DND-41 (cell line): ENCODE measurements around the gene HIVEP2.

Experiments
- ATAC-seq: fragments of 200-7000 bp; cut with Tn5 transposase; 3 replicates; pipeline ENCODE4 v1.9.1; 2021; ENCODE audit warnings: low read depth; ENCODE audit not compliant: insufficient read depth
- DNase-seq: peaks from one replicate; pipeline ENCODE4 v3.0.0-alpha.2; 2020
- H2AFZ ChIP-seq: 2 replicates; pipeline ENCODE4 v1.6.0; 2012; ENCODE audit warnings: low read depth, low read length
- H3K27ac ChIP-seq: 2 replicates; pipeline ENCODE4 v1.5.1; 2012; ENCODE audit warnings: low read length, inconsistent platforms
- H3K27me3 ChIP-seq: fragments of 200-600 bp; sonication (generic); 2 replicates; pipeline ENCODE4 v1.6.0; 2012; ENCODE audit warnings: low read length, mild to moderate bottlenecking, inconsistent platforms; ENCODE audit not compliant: insufficient read depth, poor library complexity
- H3K36me3 ChIP-seq: 2 replicates; pipeline ENCODE4 v1.5.1; 2012; ENCODE audit warnings: low read length, inconsistent platforms; ENCODE audit not compliant: insufficient read depth
- H3K4me1 ChIP-seq: 2 replicates; pipeline ENCODE4 v1.5.1; 2012; ENCODE audit warnings: mild to moderate bottlenecking, low read length; ENCODE audit not compliant: insufficient read depth
- H3K4me2 ChIP-seq: 2 replicates; pipeline ENCODE4 v1.6.0; 2012; ENCODE audit warnings: mild to moderate bottlenecking, moderate library complexity, low read length, inconsistent platforms; ENCODE audit not compliant: insufficient read depth
- H3K4me3 ChIP-seq, 2 experiments: fragments of 200-600 bp in 1 of 2; shearing (Covaris generic) in 1 of 2; 2 replicates each; pipeline ENCODE4 v1.5.1; 2012 to 2016; ENCODE audit warnings: inconsistent platforms in 2 of 2, low read length in 2 of 2, mild to moderate bottlenecking in 2 of 2, low read depth in 1 of 2, moderate library complexity in 1 of 2
- H3K79me2 ChIP-seq: 2 replicates; pipeline ENCODE4 v1.6.0; 2012; ENCODE audit warnings: low read length, inconsistent platforms; ENCODE audit not compliant: insufficient read depth
- H3K9ac ChIP-seq: 2 replicates; pipeline ENCODE4 v1.6.0; 2012; ENCODE audit warnings: low read depth, mild to moderate bottlenecking, inconsistent platforms, low read length, moderate library complexity
- H3K9me3 ChIP-seq: 2 replicates; pipeline ENCODE4 v1.5.1; 2012; ENCODE audit warnings: low read length, moderate library complexity, mild to moderate bottlenecking, inconsistent platforms; ENCODE audit not compliant: insufficient read depth, severe bottlenecking
- H4K20me1 ChIP-seq: 2 replicates; pipeline ENCODE4 v1.6.0; 2012; ENCODE audit warnings: low read length; ENCODE audit not compliant: insufficient read depth
- CTCF ChIP-seq: IDR thresholded peaks from 2 replicates; pipeline ENCODE4 v1.5.1; 2012; ENCODE audit warnings: borderline replicate concordance, low read length, moderate library complexity, mild to moderate bottlenecking; ENCODE audit not compliant: poor library complexity, severe bottlenecking; ENCODE audit errors: extremely low read depth
- EZH2 ChIP-seq: IDR thresholded peaks from 3 replicates; pipeline ENCODE4 v1.6.1; 2012; ENCODE audit warnings: borderline replicate concordance, low read depth, mild to moderate bottlenecking, moderate library complexity, low read length, inconsistent platforms; ENCODE audit not compliant: severe bottlenecking

HIVEP2 gene

GRCh38 chr6:142757852-142758628 is 186.9 kb downstream of the HIVEP2 start:
- DNase-seq, result no peak
- no peaks in the 10 kb centered on the region for H3K27me3 ChIP-seq
- H3K4me2 ChIP-seq, result no peak overlapping the region
- peaks cover 36% of the 10 kb centered on the region for H3K36me3 ChIP-seq
- TF ChIP-seq CTCF (no peak), EZH2 (no peak)
- H3K9ac ChIP-seq, result no peak overlapping the region
- H4K20me1 ChIP-seq, result no peaks in the 10 kb centered on the region
- no peak overlapping the region for H3K4me3 ChIP-seq
- H2AFZ ChIP-seq, result no peak overlapping the region
- no peak for ATAC-seq
- no peak overlapping the region for H3K27ac ChIP-seq
- H3K9me3 ChIP-seq, result no peaks in the 10 kb centered on the region
- no peaks in the 10 kb centered on the region for H3K4me1 ChIP-seq
- H3K79me2 ChIP-seq, result no peaks in the 10 kb centered on the region

- DNase-seq (no peak), ATAC-seq (no peak)
- H3K4me3 ChIP-seq, result no peak overlapping the region
- H3K36me3 ChIP-seq, result peaks cover 37% of the 10 kb centered on the region
- TF ChIP-seq EZH2 (no peak), CTCF (no peak)
- H3K79me2 ChIP-seq, result no peaks in the 10 kb centered on the region
- H3K9ac ChIP-seq, result no peak overlapping the region
- H3K4me1 ChIP-seq, result no peaks in the 10 kb centered on the region
- no peak overlapping the region for H3K4me2 ChIP-seq
- no peak overlapping the region for H2AFZ ChIP-seq
- H4K20me1 ChIP-seq, result no peaks in the 10 kb centered on the region
- H3K27me3 ChIP-seq, result no peaks in the 10 kb centered on the region
- no peaks in the 10 kb centered on the region for H3K9me3 ChIP-seq
- no peak overlapping the region for H3K27ac ChIP-seq
These were observed 188.8 kb downstream of the HIVEP2 start for GRCh38 chr6:142756215-142756630.

GRCh38 chr6:142753196-142753595 is 191.8 kb downstream of the HIVEP2 start:
- Histone ChIP-seq H3K4me3 (no peak overlapping the region), H3K4me2 (no peak overlapping the region), H3K36me3 (peaks cover 12% of the 10 kb centered on the region; the same call in 1 of the 2 replicates), H3K79me2 (no peaks in the 10 kb centered on the region), H3K9me3 (no peaks in the 10 kb centered on the region), H4K20me1 (no peaks in the 10 kb centered on the region), H3K27ac (no peak overlapping the region), H2AFZ (no peak overlapping the region), H3K4me1 (no peaks in the 10 kb centered on the region), H3K9ac (no peak overlapping the region), H3K27me3 (no peaks in the 10 kb centered on the region)
- no peak for DNase-seq
- no peak for ATAC-seq
- TF ChIP-seq CTCF, result no peak
- TF ChIP-seq EZH2, result no peak
